ENCODE measurements around the gene ST6GALNAC2. TPM values are rescaled to one million over a fixed set of nuclear protein-coding genes. Genes with fewer than 3 reads are reported as not detected.
A peak's percentile ranks its signal among the peaks of the same experiment; 100 is the strongest.

The ST6GALNAC2 gene
- total RNA-seq, 1 donor from 2014 or later: 24.8 TPM

- Histone ChIP-seq H3K36me3 (no peaks in the 10 kb centered on the region), H3K27me3 (no peaks in the 10 kb centered on the region), H3K9me3 (no peaks in the 10 kb centered on the region), H3K27ac (no peak overlapping the region), H3K4me3 (no peak overlapping the region), H3K4me1 (peaks cover 7% of the 10 kb centered on the region)
- intact Hi-C loops (cut with DNase I): no loop called here
- DNase-seq (ENCODE audit: extremely low spot score in 2 of 2): no peak
- no peak for TF ChIP-seq POLR2AphosphoS5 (IDR thresholded peaks at IDR 0.05; ENCODE audit: insufficient read depth in 1 of 2, low read depth in 1 of 2)
Measured at GRCh38 chr17:76517638-76518038, 68.0 kb downstream of the ST6GALNAC2 start.

Small RNAs within 50 kb of the gene (small RNA-seq; reads per million reads assigned to genes)
- gene AC015802.2 (not detected), gene SNORD1A (not detected), gene SNORD1B (272 reads per million, percentile 98 among the genes with 10 or more reads in this experiment)

Other genes with a start within 250 kb of the ST6GALNAC2 start
- 92.6 TPM for gene PRPSAP1, start 231.9 kb downstream of the ST6GALNAC2 start, total RNA-seq
- 11.0 TPM for gene SPHK1, start 201.3 kb downstream of the ST6GALNAC2 start, total RNA-seq
- 29.7 TPM for gene UBE2O, start 132.7 kb downstream of the ST6GALNAC2 start, total RNA-seq
- not detected for gene AANAT, start 118.3 kb downstream of the ST6GALNAC2 start, total RNA-seq
- gene RHBDF2, start 84.4 kb downstream of the ST6GALNAC2 start, total RNA-seq: 34.6 TPM
- gene CYGB, start 48.2 kb downstream of the ST6GALNAC2 start, total RNA-seq: 30.0 TPM
- gene PRCD, start 45.8 kb downstream of the ST6GALNAC2 start, total RNA-seq: 21.4 TPM
- 4.4 TPM for gene ST6GALNAC1, start 57.9 kb upstream of the ST6GALNAC2 start, total RNA-seq
- 114 TPM for gene MXRA7, start 125.1 kb upstream of the ST6GALNAC2 start, total RNA-seq
- 28.0 TPM for gene JMJD6, start 140.7 kb upstream of the ST6GALNAC2 start, total RNA-seq
- 20.9 TPM for gene METTL23, start 141.0 kb upstream of the ST6GALNAC2 start, total RNA-seq
- gene SRSF2, start 151.5 kb upstream of the ST6GALNAC2 start, total RNA-seq: 413 TPM
- 24.1 TPM for gene MFSD11, start 152.3 kb upstream of the ST6GALNAC2 start, total RNA-seq